ENCODE measurements around the gene SHROOM3. TPM values are rescaled to one million over a fixed set of nuclear protein-coding genes. Genes with fewer than 3 reads are reported as not detected.

Gene SHROOM3
- polyA plus RNA-seq, 2 of the 4 experiments (the other 2 are of a cell fraction): 2.8 to 5.1 TPM

GRCh38 chr4:76487621-76488020 is 52.6 kb downstream of the SHROOM3 start:
- 96% methylated on average over 1 of the region's 1 CpG for WGBS (ENCODE audit: missing lambda C conversion rate)
- Histone ChIP-seq H3K4me3 (no peak overlapping the region), H3K27ac (no peak overlapping the region), H3K9me3 (no peaks in the 10 kb centered on the region), H3K4me2 (no peak overlapping the region), H3K4me1 (no peaks in the 10 kb centered on the region)
- FAIRE-seq (no peak), DNase-seq (ENCODE audit: low read depth in 1 of 2, low spot score in 1 of 2) (no peak), ATAC-seq (no peak)
- TF ChIP-seq SREBF2 (IDR thresholded peaks at IDR 0.05): no peak
- no peak for TF ChIP-seq ZFP36 (IDR thresholded peaks at IDR 0.05; ENCODE audit: borderline replicate concordance, partially characterized antibody)
- no peak for TF ChIP-seq GATA3 (IDR thresholded peaks at IDR 0.05; ENCODE audit: borderline replicate concordance)
- TF ChIP-seq E2F6 (IDR thresholded peaks at IDR 0.05; ENCODE audit: borderline replicate concordance, low read depth): no peak
- no peak for TF ChIP-seq HOXA7 (CRISPR knock-in tag; IDR thresholded peaks at IDR 0.05)
- no peak for TF ChIP-seq BCL3 (IDR thresholded peaks at IDR 0.05)
- TF ChIP-seq JUN (IDR thresholded peaks at IDR 0.05): no peak
- no peak for TF ChIP-seq BHLHE40 (IDR thresholded peaks at IDR 0.05; ENCODE audit: low read depth, low read length)
- TF ChIP-seq HES2 (IDR thresholded peaks at IDR 0.05): no peak
- TF ChIP-seq MAX (IDR thresholded peaks at IDR 0.05): no peak
- ChIA-PET POLR2A (no interaction called here), CTCF (interaction anchor here (0.8 kb wide), 1 partner anchor 17 kb away, joined by 3 read pairs; no protein-coding TSS in a partner anchor)

GRCh38 chr4:76488455-76488854 is 53.4 kb downstream of the SHROOM3 start:
- POLR2A ChIA-PET: no interaction called here
- ATAC-seq: no peak
- Histone ChIP-seq H3K9me3 (no peaks in the 10 kb centered on the region), H3K4me3 (no peak overlapping the region), H3K4me1 (no peaks in the 10 kb centered on the region), H3K4me2 (no peak overlapping the region), H3K27ac (no peak overlapping the region)
- DNase-seq (ENCODE audit: low read depth in 1 of 2, low spot score in 1 of 2): no peak
- no peak for FAIRE-seq
- no peak for TF ChIP-seq BCL3 (IDR thresholded peaks at IDR 0.05)
- no peak for TF ChIP-seq ZC3H11A (IDR thresholded peaks at IDR 0.05)
- TF ChIP-seq NR3C1 (IDR thresholded peaks at IDR 0.05): no peak
- TF ChIP-seq TP53 (CRISPR knock-in tag; IDR thresholded peaks at IDR 0.05): no peak
- no peak for TF ChIP-seq MAZ (IDR thresholded peaks at IDR 0.05; ENCODE audit: borderline replicate concordance, low read depth, low read length)
- no peak for TF ChIP-seq FOXS1 (CRISPR knock-in tag; IDR thresholded peaks at IDR 0.05)
- TF ChIP-seq CHD2 (IDR thresholded peaks at IDR 0.05; ENCODE audit: low read length, partially characterized antibody): no peak
- no peak for TF ChIP-seq POLR2AphosphoS2 (conservative IDR thresholded peaks at IDR 0.05; ENCODE audit: low read length)
- no peak for TF ChIP-seq RNF2 (IDR thresholded peaks at IDR 0.05; ENCODE audit: borderline replicate concordance, low read depth)
- TF ChIP-seq MYC (IDR thresholded peaks at IDR 0.05; ENCODE audit: borderline replicate concordance, low read length): no peak
- no peak for TF ChIP-seq REST (IDR thresholded peaks at IDR 0.05)
- no peak for TF ChIP-seq CEBPB (IDR thresholded peaks at IDR 0.05)
- TF ChIP-seq CBX2 (IDR thresholded peaks at IDR 0.05; ENCODE audit: borderline replicate concordance, low read depth): no peak
- TF ChIP-seq HOXB13 (CRISPR knock-in tag; IDR thresholded peaks at IDR 0.05; ENCODE audit: low read depth): no peak
- no peak for TF ChIP-seq USF2 (IDR thresholded peaks at IDR 0.05)
- TF ChIP-seq ESRRA (IDR thresholded peaks at IDR 0.05; ENCODE audit: borderline replicate concordance, low read length): no peak
- no peak for TF ChIP-seq RAD21 (conservative IDR thresholded peaks at IDR 0.05 in 1 of 2, IDR thresholded peaks at IDR 0.05 in 1 of 2)
- no peak for TF ChIP-seq PHF8 (IDR thresholded peaks at IDR 0.05; ENCODE audit: borderline replicate concordance, low read depth)
- TF ChIP-seq ZFP36 (IDR thresholded peaks at IDR 0.05; ENCODE audit: borderline replicate concordance, partially characterized antibody): no peak
- WGBS (ENCODE audit: missing lambda C conversion rate): 53% methylated on average over 1 of the region's 1 CpG
- CTCF ChIA-PET: interaction anchor here (0.6 to 1.3 kb wide), 2 partner anchors 14 to 177 kb away, joined by 3 read pairs; no protein-coding TSS in a partner anchor
